ENCODE data around the gene TBCA.
A peak's percentile ranks its signal among the peaks of the same experiment; 100 is the strongest.

The TBCA gene

GRCh38 chr5:77643654-77644370 lies 132.3 kb downstream of the TBCA start:
- DNase-seq (ENCODE audit: extremely low read depth, insufficient read length) = no peak
- Histone ChIP-seq H3K27me3 (replicated peaks; ENCODE audit: control insufficient read depth, insufficient read depth, low read length) (no peaks in the 10 kb centered on the region; the same call in 1 of the 2 replicates), H3K4me3 (replicated peaks; ENCODE audit: low read depth, low read length) (peak overlapping the region; percentile 2)

DNA sequence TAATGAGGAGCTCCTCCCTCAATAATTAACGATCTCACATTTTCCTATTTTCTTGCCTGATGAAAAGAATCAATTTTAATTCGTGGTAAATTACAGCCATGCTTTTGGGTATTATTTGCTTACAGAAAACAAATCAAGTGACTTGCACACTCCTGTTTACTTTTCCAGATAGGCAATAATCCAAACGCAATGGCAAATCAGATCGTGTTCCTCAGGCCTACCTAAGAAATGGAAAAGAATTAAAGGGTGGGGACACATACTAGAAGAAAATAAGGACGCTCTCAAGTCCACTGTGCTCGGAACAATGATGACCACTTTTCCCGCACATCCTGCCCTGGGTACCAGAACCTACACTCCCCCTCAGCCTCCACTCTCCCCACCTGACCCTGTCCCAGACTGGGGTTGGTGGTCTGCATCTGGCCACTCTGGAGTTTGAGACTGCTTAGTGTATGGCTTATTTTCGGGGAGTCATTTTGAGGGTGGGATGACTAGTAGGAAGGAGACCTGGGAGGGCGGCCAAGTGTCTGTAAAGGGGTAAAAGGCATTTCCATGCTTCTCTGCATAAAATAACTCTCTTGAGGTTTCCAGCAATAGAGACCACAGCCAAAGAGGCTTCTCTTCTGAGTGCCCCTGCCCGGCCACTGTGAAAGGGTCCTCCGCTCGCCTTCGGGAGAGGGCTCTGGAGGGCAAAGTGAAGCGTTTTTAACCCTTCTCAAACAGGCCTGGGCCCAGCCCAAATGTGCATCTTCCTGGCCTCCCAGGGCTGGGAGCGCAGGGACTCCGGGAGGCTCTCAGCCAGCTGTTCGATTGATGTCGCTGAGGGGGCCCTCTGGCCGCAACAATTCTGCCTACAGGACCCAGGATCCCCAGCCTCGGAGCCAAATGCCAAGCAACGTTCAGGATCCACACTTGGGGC lies 133.1 kb downstream of the TBCA start:
- no peaks in the 10 kb centered on the region for H3K36me3 ChIP-seq (ENCODE audit: control insufficient read depth, insufficient read depth, low read length)
- DNase-seq (ENCODE audit: extremely low read depth, insufficient read length) = no peak
- H3K4me3 ChIP-seq (replicated peaks; ENCODE audit: low read depth, low read length) = no peak overlapping the region
- no peak for TF ChIP-seq CTCF (IDR thresholded peaks at IDR 0.05; ENCODE audit: insufficient read depth, low read length, poor library complexity, severe bottlenecking)
- H3K27me3 ChIP-seq (replicated peaks; ENCODE audit: control insufficient read depth, insufficient read depth, low read length) = no peaks in the 10 kb centered on the region; the same call in 1 of the 2 replicates

More at GRCh38 chr5:77643654-77644370, 132.3 kb downstream of the TBCA start:
- TF ChIP-seq CTCF (IDR thresholded peaks at IDR 0.05; ENCODE audit: insufficient read depth, low read length, poor library complexity, severe bottlenecking) = no peak
- H3K36me3 ChIP-seq (ENCODE audit: control insufficient read depth, insufficient read depth, low read length) = no peaks in the 10 kb centered on the region

- Histone ChIP-seq H3K36me3 (ENCODE audit: control insufficient read depth, insufficient read depth, low read length) (no peaks in the 10 kb centered on the region), H3K27me3 (replicated peaks; ENCODE audit: control insufficient read depth, insufficient read depth, low read length) (no peaks in the 10 kb centered on the region; the same call in none of the 2 replicates), H3K4me3 (replicated peaks; ENCODE audit: low read depth, low read length) (no peak overlapping the region)
- TF ChIP-seq CTCF (IDR thresholded peaks at IDR 0.05; ENCODE audit: insufficient read depth, low read length, poor library complexity, severe bottlenecking) = no peak
- no peak for DNase-seq (ENCODE audit: extremely low read depth, insufficient read length)
Measured at GRCh38 chr5:77641963-77642737, 134.0 kb downstream of the TBCA start.

DNA sequence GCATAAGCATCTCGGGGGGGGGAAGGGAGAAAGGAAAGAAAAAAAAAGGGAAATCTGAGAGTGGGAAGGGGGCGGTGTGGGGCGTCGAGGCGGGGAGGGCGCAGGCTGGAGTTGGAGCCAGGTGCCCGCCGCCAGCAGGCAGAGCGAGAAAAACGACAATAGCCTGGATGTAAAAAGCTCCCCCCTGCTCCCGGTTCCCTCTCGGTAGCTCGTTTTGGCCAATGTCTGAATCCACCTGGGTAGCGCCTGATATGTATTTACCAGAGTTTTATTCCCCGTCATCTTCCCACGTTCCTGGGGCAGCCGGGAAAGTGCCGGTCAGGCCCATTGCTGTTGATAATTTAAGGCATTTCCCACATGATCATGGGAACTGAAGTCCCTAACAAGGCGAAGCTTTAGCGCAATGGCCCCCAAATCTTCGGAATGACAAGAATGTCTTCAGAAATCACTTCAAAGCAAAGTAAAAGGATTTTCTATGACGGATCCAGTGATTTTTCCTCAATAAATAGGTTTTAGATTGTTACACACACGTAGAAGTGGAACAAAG lies 134.7 kb downstream of the TBCA start:
- DNase-seq (ENCODE audit: extremely low read depth, insufficient read length) = no peak
- Histone ChIP-seq H3K27me3 (replicated peaks; ENCODE audit: control insufficient read depth, insufficient read depth, low read length) (no peaks in the 10 kb centered on the region; the same call in none of the 2 replicates), H3K36me3 (ENCODE audit: control insufficient read depth, insufficient read depth, low read length) (no peaks in the 10 kb centered on the region), H3K4me3 (replicated peaks; ENCODE audit: low read depth, low read length) (no peak overlapping the region)
- no peak for TF ChIP-seq CTCF (IDR thresholded peaks at IDR 0.05; ENCODE audit: insufficient read depth, low read length, poor library complexity, severe bottlenecking)

Data from GM06990 (cell line).